Neuronal stem cell (in vitro differentiated cells): ENCODE measurements around the gene ACY1.

ENCODE experiments used
- DNase-seq: peaks from one replicate; pipeline ENCODE4 v3.0.0-alpha.2; 2013; ENCODE audit warnings: low spot score
- H2AFZ ChIP-seq: one replicate; pipeline ENCODE4 v1.6.1; 2013; ENCODE audit warnings: mild to moderate bottlenecking, low read length, inconsistent platforms
- H2AK5ac ChIP-seq: 2 replicates; pipeline ENCODE4 v1.6.1; 2013; ENCODE audit warnings: low read depth, mild to moderate bottlenecking, inconsistent platforms, low read length, moderate library complexity, mixed read lengths
- H2BK120ac ChIP-seq: 2 replicates; pipeline ENCODE4 v1.6.1; 2013; ENCODE audit warnings: low read depth, mild to moderate bottlenecking, inconsistent platforms, low read length, moderate library complexity, mixed read lengths
- H2BK12ac ChIP-seq: one replicate; pipeline ENCODE4 v1.6.1; 2013; ENCODE audit warnings: low read length, inconsistent platforms
- H2BK15ac ChIP-seq: 2 replicates; pipeline ENCODE4 v1.6.1; 2013; ENCODE audit warnings: mild to moderate bottlenecking, low read length, inconsistent platforms, mixed read lengths
- H2BK5ac ChIP-seq: one replicate; pipeline ENCODE4 v1.6.1; 2013; ENCODE audit warnings: inconsistent platforms, mild to moderate bottlenecking, low read length, moderate library complexity
- H3K14ac ChIP-seq: one replicate; pipeline ENCODE4 v1.6.1; 2013; ENCODE audit warnings: low read length, inconsistent platforms
- H3K18ac ChIP-seq: 2 replicates; pipeline ENCODE4 v1.6.1; 2013; ENCODE audit warnings: low read length, inconsistent platforms
- H3K23ac ChIP-seq: 2 replicates; pipeline ENCODE4 v1.6.1; 2013; ENCODE audit warnings: low read depth, mild to moderate bottlenecking, mixed read lengths, low read length, inconsistent platforms; ENCODE audit not compliant: poor library complexity
- H3K27ac ChIP-seq: replicated peaks from 3 replicates; pipeline ENCODE4 v1.5.1; 2013; ENCODE audit warnings: low read length, inconsistent platforms
- H3K27me3 ChIP-seq, 3 experiments: 2 replicates each; pipeline ENCODE4 v1.6.1; 2013; ENCODE audit warnings: low read length in 3 of 3, mild to moderate bottlenecking in 2 of 3, inconsistent platforms in 1 of 3, low read depth in 1 of 3, mixed read lengths in 1 of 3, moderate library complexity in 1 of 3; ENCODE audit not compliant: control insufficient read depth in 3 of 3, insufficient read depth in 3 of 3
- H3K36me3 ChIP-seq, 2 donors: replicated peaks in 1 of 2; 2 replicates each; pipeline ENCODE4 v1.6.1; 2013; ENCODE audit warnings: low read length in 2 of 2; ENCODE audit not compliant: control insufficient read depth in 2 of 2, insufficient read depth in 2 of 2
- H3K4ac ChIP-seq: 2 replicates; pipeline ENCODE4 v1.6.1; 2013; ENCODE audit warnings: inconsistent platforms, mild to moderate bottlenecking, low read length, moderate library complexity
- H3K4me1 ChIP-seq, 2 donors: 1 replicate in 1 of 2; 2 replicates in 1 of 2; pipeline ENCODE4 v1.6.1; 2013; ENCODE audit warnings: low read length in 2 of 2, low read depth in 1 of 2; ENCODE audit not compliant: control insufficient read depth in 2 of 2, insufficient read depth in 1 of 2
- H3K4me2 ChIP-seq: one replicate; pipeline ENCODE4 v1.6.1; 2013; ENCODE audit warnings: mild to moderate bottlenecking, low read length, inconsistent platforms; ENCODE audit not compliant: insufficient read depth, poor library complexity, severe bottlenecking
- H3K4me3 ChIP-seq, 2 donors: 2 replicates each; pipeline ENCODE4 v1.5.1; 2013; ENCODE audit warnings: low read length in 2 of 2, mild to moderate bottlenecking in 2 of 2, inconsistent platforms in 1 of 2, moderate library complexity in 1 of 2
- H3K79me1 ChIP-seq: one replicate; pipeline ENCODE4 v1.6.1; 2013; ENCODE audit warnings: low read depth, mild to moderate bottlenecking, inconsistent platforms, low read length, moderate library complexity
- H3K9ac ChIP-seq: one replicate; pipeline ENCODE4 v1.6.1; 2013; ENCODE audit warnings: mild to moderate bottlenecking, low read depth, low read length, inconsistent platforms; ENCODE audit not compliant: poor library complexity
- H3K9me3 ChIP-seq, 2 donors: replicated peaks in 1 of 2; 2 replicates each; pipeline versions ENCODE3 to v1.6.1; 2013; ENCODE audit warnings: low read length in 2 of 2, mild to moderate bottlenecking in 2 of 2, inconsistent platforms in 1 of 2, low read depth in 1 of 2, mixed read lengths in 1 of 2, moderate library complexity in 1 of 2; ENCODE audit not compliant: control insufficient read depth in 2 of 2, insufficient read depth in 1 of 2
- H4K8ac ChIP-seq: one replicate; pipeline ENCODE4 v1.6.1; 2013; ENCODE audit warnings: low read depth, mild to moderate bottlenecking, inconsistent platforms, low read length, moderate library complexity
- H4K91ac ChIP-seq: one replicate; pipeline ENCODE4 v1.6.1; 2013; ENCODE audit warnings: low read length, low read depth, mild to moderate bottlenecking, inconsistent platforms; ENCODE audit not compliant: poor library complexity
- WGBS, 2 donors: extraction: QIAGEN DNeasy Blood & Tissue Kit; methylation state at CpG; one replicate each; pipeline ENCODE4 v1.1.7; 2013; ENCODE audit warnings: missing lambda C conversion rate in 2 of 2, mixed read lengths in 1 of 2; ENCODE audit not compliant: insufficient read length in 2 of 2, insufficient replicate concordance in 1 of 2; ENCODE audit errors: extremely low coverage in 2 of 2; 5-methylcytosine and 5-hydroxymethylcytosine counted together

Gene ACY1

DNA sequence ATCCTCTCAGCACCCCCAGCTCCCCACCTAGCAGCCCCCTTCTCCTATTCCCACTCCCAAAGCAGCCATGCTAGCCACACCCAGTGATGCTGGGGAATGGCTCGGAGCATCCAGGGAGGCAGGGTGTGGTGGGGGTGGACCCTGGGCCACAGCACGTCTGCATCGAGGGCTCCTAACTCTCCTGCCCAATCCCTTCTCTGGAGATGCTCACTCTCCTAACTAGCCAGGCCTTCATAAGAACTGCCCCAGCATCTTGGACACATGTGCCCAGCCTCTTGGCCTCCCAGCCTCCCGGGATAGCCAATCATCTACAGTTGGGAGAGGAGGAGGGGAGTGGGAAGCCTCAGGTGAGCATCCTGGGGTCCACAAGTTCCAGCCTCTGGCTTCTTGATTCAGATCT is 18.8 kb upstream of the ACY1 start:
- H3K4me1 ChIP-seq, result peaks cover 43 to 55% of the 10 kb centered on the region in 2 donors

DNA sequence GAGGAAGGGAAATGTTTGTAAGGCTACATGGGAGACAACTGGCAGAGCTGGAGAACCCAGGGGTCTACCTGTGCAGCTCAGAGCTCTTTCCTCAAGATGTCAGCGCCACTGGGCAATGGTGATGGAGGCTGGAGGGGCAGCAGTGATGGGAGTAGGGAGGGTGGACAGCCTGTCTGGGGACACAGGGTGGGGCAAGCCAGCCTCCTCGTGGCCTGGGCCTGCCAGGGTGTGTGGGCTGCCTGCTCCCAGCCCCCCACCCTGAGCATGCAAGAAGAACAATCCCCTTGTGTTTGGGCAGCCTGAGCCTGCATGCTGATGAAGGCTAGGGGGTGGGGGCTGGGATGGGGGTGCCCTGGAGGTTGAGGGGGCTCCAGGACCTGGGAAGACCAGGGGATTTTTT is 17.3 kb upstream of the ACY1 start:
- Histone ChIP-seq H3K4me2 (peak overlapping the region; percentile 92), H2BK120ac (no peak overlapping the region), H4K8ac (no peak overlapping the region), H3K9me3 (peaks cover 0 to 2% of the 10 kb centered on the region in 2 donors), H2AFZ (no peak overlapping the region), H4K91ac (no peak overlapping the region), H3K14ac (peak overlapping the region; percentile 5), H3K4ac (no peak overlapping the region), H2BK12ac (peak overlapping the region; percentile 95), H3K79me1 (peaks cover 8% of the 10 kb centered on the region), H3K27ac (no peak overlapping the region), H3K18ac (peak overlapping the region; percentile 86), H2AK5ac (peak overlapping the region; percentile 96), H3K4me3 (peak overlapping the region in 1 of 2 donors; percentile 60), H3K9ac (peak overlapping the region; percentile 63), H3K4me1 (peaks cover 43 to 56% of the 10 kb centered on the region in 2 donors), H3K27me3 (no peaks in the 10 kb centered on the region), H3K36me3 (peaks cover 3 to 5% of the 10 kb centered on the region in 2 donors), H3K23ac (no peak overlapping the region), H2BK15ac (peak overlapping the region; percentile 99), H2BK5ac (peak overlapping the region; percentile 82)
- no peak for DNase-seq
- no CpG with 5 or more reads among the region's 2 CpGs for WGBS, 2 donors

More for the DNA sequence above, 18.8 kb upstream of the ACY1 start:
- no peak overlapping the region for H3K14ac ChIP-seq
- no peak overlapping the region for H3K4me3 ChIP-seq
- H2BK120ac ChIP-seq, result no peak overlapping the region
- no peak overlapping the region for H4K8ac ChIP-seq
- peaks cover 7 to 18% of the 10 kb centered on the region in 2 donors for H3K36me3 ChIP-seq
- no peak overlapping the region for H2BK5ac ChIP-seq
- H2BK12ac ChIP-seq, result peak overlapping the region; percentile 93
- H3K4ac ChIP-seq, result no peak overlapping the region
- no peak overlapping the region for H4K91ac ChIP-seq
- no peak for DNase-seq
- H2AFZ ChIP-seq, result no peak overlapping the region
- no CpG with 5 or more reads among the region's 4 CpGs for WGBS, 2 donors
- no peak overlapping the region for H2BK15ac ChIP-seq
- H3K27me3 ChIP-seq, result no peaks in the 10 kb centered on the region
- H3K9me3 ChIP-seq, result peaks cover 0 to 2% of the 10 kb centered on the region in 2 donors
- H3K23ac ChIP-seq, result no peak overlapping the region
- H2AK5ac ChIP-seq, result peak overlapping the region; percentile 96
- no peak overlapping the region for H3K27ac ChIP-seq
- H3K4me2 ChIP-seq, result peak overlapping the region; percentile 55
- peaks cover 8% of the 10 kb centered on the region for H3K79me1 ChIP-seq
- peak overlapping the region; percentile 79 for H3K18ac ChIP-seq
- no peak overlapping the region for H3K9ac ChIP-seq

DNA sequence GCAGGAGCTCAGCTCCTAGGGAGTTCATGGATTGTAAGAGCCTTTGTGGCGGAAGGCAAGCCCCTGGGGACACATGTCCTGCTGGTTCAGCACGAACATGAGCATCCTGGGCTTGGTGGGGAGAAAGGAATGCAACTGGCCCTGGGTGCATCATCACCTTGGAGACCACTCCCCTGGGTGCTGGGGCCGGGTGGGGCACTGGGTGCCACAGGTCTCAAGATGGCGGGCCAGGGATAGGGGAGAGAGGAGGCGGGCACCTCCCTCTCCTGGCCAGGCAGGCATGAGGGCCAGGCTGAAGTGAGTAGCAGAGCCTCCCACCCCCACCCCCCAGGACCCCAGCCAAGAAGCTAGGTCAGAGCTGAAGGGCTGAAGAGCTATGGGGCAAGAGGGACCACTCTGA is 16.8 kb upstream of the ACY1 start:
- H3K9ac ChIP-seq, result peak overlapping the region; percentile 90
- no peak overlapping the region for H4K91ac ChIP-seq
- H4K8ac ChIP-seq, result no peak overlapping the region
- H3K36me3 ChIP-seq, result peaks cover 0 to 3% of the 10 kb centered on the region in 2 donors
- H3K18ac ChIP-seq, result peak overlapping the region; percentile 86
- H2BK5ac ChIP-seq, result peak overlapping the region; percentile 82
- WGBS, 2 donors, result no CpG with 5 or more reads among the region's 5 CpGs
- H3K9me3 ChIP-seq, result peaks cover 0 to 2% of the 10 kb centered on the region in 2 donors
- peak overlapping the region; percentile 60 to 83 for H3K4me3 ChIP-seq
- no peak overlapping the region for H2AFZ ChIP-seq
- DNase-seq, result no peak
- H3K79me1 ChIP-seq, result peaks cover 8% of the 10 kb centered on the region
- H2BK12ac ChIP-seq, result peak overlapping the region; percentile 98
- H3K4me2 ChIP-seq, result peak overlapping the region; percentile 92
- H2BK15ac ChIP-seq, result peak overlapping the region; percentile 13
- peaks cover 43 to 56% of the 10 kb centered on the region in 2 donors for H3K4me1 ChIP-seq
- no peak overlapping the region for H3K27ac ChIP-seq
- H3K23ac ChIP-seq, result peak overlapping the region; percentile 32
- no peak overlapping the region for H3K4ac ChIP-seq
- no peaks in the 10 kb centered on the region for H3K27me3 ChIP-seq
- H2AK5ac ChIP-seq, result peak overlapping the region; percentile 96
- H2BK120ac ChIP-seq, result peak overlapping the region; percentile 81
- no peak overlapping the region for H3K14ac ChIP-seq

DNA sequence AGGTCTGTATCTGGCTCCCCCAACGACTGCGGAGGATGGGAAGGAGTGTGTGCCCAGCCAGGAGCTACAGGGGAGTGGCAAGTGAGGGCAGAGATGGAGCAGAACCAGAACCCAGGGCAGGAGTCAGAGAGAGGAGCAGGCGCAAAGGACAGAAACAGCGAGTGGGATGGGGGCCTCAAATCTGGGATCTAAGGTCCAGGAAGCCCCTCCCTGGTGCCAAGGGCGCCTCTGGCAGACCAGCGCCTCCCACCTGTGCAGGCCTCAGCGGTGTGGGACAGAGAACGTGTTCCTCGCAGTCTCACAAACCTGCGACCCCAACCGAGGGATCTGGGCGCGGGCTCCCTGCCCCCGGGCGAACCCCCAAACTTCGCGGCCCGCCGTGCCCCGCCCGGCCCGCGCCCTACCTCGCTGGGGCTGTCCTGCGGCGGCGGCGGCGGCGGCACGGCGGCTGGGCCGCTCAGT is 16.4 kb upstream of the ACY1 start:
- H3K4ac ChIP-seq, result peak overlapping the region; percentile 43
- H3K9ac ChIP-seq, result peak overlapping the region; percentile 90
- H3K4me1 ChIP-seq, result peaks cover 43 to 56% of the 10 kb centered on the region in 2 donors
- H3K4me3 ChIP-seq, result peak overlapping the region; percentile 60 to 83
- peaks cover 0 to 3% of the 10 kb centered on the region in 2 donors for H3K36me3 ChIP-seq
- H4K91ac ChIP-seq, result no peak overlapping the region
- no peak overlapping the region for H3K23ac ChIP-seq
- H3K79me1 ChIP-seq, result peaks cover 6% of the 10 kb centered on the region
- H2BK15ac ChIP-seq, result peak overlapping the region; percentile 13
- no CpG with 5 or more reads among the region's 33 CpGs for WGBS, 2 donors
- H2BK5ac ChIP-seq, result peak overlapping the region; percentile 82
- H2AFZ ChIP-seq, result peak overlapping the region; percentile 82
- no peak for DNase-seq
- peak overlapping the region; percentile 27 for H2BK12ac ChIP-seq
- peak overlapping the region; percentile 67 for H3K27ac ChIP-seq
- H3K9me3 ChIP-seq, result peaks cover 0 to 2% of the 10 kb centered on the region in 2 donors
- peak overlapping the region; percentile 77 for H3K14ac ChIP-seq
- H2BK120ac ChIP-seq, result peak overlapping the region; percentile 81
- H3K27me3 ChIP-seq, result no peaks in the 10 kb centered on the region
- no peak overlapping the region for H4K8ac ChIP-seq
- peak overlapping the region; percentile 20 for H3K18ac ChIP-seq
- peak overlapping the region; percentile 92 for H3K4me2 ChIP-seq
- H2AK5ac ChIP-seq, result peak overlapping the region; percentile 96
